Stimulated activated CD4-positive, alpha-beta T cell treated with anti-CD3 and anti-CD28 coated beads, TNF-alpha, amount 100 ng/mL, for 48 hours (primary cell): ENCODE results near the gene GRPR.
"Not testable (repeated sequence)": the region's sequence is repeated elsewhere in the genome, so short reads cannot be mapped to it uniquely, and the experiment has no call there.

Experiments used
- DNase-seq, 3 donors: peaks; one replicate each; pipeline ENCODE4 v3.0.0-alpha.2; 2020; ENCODE audit warnings: low read depth in 3 of 3

Gene GRPR

DNA sequence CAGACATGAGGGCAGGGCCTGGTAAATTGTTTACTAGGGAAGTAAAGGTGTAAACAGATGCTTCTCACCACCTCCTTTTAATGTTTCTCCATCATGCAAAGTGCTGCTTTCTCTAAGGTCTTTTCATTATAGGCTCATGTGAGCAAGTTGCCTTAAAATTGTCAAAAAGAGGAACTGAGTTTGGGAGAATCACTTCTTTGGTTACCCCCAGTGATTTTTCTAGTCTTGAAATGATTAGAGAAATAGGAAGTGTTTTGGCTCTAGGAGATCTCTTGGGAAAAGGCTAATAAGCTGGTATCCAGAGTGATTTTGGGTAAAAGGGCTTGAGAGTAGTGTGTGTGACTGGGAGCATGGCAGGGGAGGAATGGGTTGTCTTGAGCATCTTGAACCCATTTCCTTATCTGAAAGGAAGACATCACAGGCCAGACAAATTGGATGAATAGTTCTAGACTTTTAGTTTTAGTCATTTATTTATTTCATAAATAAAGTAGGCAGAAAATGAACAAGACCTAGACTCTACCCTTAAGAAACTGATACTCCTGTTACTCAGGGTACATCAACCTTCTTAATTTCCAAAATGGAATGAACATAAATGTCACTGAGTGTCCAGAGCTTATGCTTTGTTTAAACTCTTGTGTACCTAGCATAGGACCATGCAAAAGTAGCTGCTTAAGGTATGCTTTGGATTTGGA, 14.2 kb downstream of the GRPR start:
- no peak for DNase-seq

GRCh38 chrX:16138108-16138427, 14.7 kb downstream of the GRPR start:
- DNase-seq = no peak

- DNase-seq = no peak
Measured at GRCh38 chrX:16140448-16140847, 17.1 kb downstream of the GRPR start.

DNA sequence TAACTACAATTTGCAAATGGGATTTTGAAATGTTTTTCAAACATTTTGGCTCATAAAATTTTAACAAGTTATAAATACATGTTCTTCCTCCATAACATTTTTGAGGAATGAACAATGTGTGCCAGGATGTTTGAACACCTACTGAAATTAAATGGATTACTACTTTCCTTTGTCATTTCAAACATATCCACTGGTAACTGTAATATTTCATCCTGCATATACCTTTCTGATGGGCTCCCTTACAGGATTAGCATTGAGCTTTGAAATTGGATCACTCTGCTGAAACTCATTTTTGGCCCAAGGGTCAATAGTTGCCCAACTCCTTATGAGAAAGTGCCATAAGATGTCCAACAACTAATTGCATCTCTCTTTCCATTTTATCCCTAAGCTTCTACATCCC, 17.6 kb downstream of the GRPR start:
- no peak for DNase-seq

- no peak for DNase-seq
Measured at GRCh38 chrX:16141422-16142245, 18.3 kb downstream of the GRPR start.

- no peak for DNase-seq
Measured at GRCh38 chrX:16142246-16142558, 18.8 kb downstream of the GRPR start.

DNA sequence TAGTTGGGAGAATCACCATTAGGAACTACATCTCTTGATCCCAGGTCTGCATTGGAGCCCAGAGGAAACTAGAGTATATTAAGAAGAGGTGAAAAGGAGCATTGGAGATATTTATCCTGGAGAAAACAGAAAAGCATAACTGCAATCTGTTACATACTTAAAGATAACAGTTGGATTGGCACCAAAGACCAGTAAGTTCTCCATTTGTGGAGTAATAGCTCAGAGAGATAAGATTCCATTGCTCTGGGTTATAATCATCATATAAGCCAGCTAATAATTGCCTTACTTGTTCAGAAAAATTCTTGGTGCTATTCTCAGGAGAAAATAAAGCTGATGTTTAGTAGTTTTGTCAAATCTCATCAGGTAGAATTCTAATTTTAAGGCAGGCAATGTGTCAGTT, 20.6 kb downstream of the GRPR start:
- no peak for DNase-seq

- no peak for DNase-seq
Measured at GRCh38 chrX:16144420-16144819, 21.1 kb downstream of the GRPR start.

DNA sequence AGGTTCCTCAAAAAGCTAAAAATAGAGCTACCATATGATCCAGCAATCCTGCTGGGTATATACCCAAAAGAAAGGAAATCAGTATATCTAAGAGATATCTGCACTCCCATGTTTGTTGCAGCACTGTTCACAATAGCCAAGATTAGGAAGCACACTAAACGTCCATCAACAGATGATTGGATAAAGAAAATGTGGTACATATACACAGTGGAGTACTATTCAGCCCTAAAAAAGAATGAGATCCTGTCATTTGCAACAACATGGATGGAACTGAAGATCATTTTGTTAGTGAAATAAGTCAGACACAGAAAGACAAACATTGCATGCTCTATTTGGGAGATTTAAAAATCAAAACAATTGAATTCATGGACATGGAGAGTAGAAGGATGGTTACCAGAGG, 21.7 kb downstream of the GRPR start:
- not testable (repeated sequence) for DNase-seq

- no peak for DNase-seq
Measured at GRCh38 chrX:16145656-16146055, 22.3 kb downstream of the GRPR start.

GRCh38 chrX:16148896-16149295, 25.5 kb downstream of the GRPR start:
- DNase-seq = no peak

- no peak for DNase-seq
Measured at GRCh38 chrX:16155581-16156096, 32.3 kb downstream of the GRPR start.

DNA sequence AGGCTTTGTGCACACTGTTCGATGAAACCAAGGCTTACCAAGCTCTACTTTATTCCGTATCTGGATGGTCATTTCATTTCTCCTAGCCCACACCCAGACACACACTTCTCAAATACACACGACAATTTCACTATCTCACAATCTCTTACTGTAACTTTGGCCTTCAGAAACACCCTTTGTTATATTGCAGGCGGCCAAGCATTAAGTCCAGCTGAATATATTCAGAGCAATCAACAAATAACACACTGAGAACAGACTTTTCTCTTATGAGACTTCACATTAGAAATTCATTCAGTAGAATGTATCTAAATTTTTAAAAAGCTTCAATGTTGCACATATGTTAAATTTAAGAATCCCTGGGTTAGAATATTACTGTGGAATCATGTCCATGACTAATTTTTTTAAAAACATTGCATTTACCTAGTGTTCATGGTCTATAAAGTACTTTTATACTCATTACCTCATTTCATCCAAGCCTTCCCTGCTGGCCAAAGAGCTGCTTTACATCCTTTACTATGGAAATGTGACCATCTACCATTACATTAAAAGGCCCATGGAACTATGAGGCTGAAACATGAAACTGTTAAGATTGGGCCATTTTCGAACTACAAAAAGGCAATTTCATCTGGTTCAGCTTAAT, 33.4 kb downstream of the GRPR start:
- DNase-seq = no peak

GRCh38 chrX:16160729-16161128, 37.4 kb downstream of the GRPR start:
- no peak for DNase-seq

DNA sequence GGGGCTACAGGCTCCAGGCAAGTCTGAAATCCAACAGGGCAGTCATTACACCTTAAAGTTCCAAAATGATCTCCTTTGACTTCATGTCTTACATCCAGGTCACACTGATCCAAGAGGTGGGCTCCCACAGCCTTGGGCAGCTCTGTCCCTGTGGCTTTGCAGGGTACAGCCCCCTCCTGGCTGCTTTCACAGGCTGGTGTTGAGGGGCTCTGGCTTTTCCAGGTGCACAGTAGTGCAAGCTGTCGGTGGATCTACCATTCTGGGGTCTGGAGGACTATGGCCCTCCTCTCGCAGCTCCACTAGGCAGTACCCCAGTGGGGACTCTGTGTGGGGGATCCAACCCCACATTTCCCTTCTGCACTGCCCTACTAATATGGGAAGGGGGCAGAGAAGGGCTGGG, 37.8 kb downstream of the GRPR start:
- DNase-seq = not testable (repeated sequence)

DNA sequence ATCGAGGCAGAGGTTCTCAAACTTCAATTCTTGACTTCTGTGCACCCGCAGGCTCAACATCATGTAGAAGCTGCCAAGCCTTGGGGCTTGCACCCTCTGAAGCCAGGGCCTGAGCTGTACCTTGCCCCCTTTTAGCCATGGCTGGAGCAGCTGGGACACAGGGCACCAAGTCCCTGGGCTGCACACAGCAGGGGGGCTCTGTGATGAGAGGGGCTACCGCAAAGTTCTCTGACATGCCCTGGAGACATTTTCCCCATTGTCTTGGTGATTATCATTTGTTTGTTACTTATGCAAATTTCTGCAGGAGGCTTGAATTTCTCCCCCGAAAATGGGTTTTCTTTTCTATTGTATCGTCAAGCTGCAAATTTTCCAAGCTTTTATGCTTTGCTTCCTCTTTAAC, 39.0 kb downstream of the GRPR start:
- no peak for DNase-seq

DNA sequence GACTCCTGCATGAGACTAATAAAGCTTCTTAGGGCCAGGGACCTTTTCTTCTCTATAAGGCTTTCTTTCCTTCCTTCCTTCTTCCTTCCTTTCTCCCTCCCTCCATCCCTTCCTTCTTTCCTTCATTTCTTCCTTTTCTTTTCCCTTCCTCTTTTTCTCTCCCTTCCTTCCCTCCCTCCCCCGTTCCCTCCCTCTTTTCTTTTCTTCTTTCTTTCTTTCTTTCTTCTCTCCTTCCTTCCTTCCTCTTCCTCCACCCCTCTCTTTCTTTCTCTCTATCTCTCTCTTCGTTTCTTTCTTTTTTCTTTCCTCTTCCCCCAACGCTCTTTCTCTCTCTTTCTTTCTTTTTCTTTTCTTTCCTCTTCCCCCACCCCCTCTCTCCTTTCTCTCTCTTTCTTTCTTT, 41.4 kb downstream of the GRPR start:
- DNase-seq = no peak

- no peak for DNase-seq
Measured at GRCh38 chrX:16167181-16167580, 43.8 kb downstream of the GRPR start, which contains the start of gene MAGEB17. MAGEB17 (plus strand) TSS chrX:16167481; CDS start chrX:16170383, 2,902 bp downstream.

DNA sequence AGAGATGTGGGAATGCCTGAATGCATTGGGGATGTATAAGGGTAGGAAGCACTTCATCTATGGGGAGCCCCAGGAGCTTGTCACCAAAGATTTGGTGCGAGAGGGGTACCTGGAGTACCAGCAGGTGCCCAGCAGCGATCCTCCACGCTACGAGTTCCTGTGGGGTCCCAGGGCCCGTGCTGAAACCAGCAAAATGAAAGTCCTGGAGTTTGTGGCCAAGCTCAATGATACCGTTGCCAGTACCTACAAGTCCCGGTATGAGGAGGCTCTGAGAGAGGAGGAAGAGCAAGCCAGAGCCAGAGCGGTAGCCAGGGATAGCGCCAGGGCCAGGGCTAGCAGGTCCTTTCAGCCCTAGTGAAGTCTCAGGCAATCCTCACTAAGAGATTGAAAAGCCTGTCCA, 47.7 kb downstream of the GRPR start:
- no peak for DNase-seq

GRCh38 chrX:16171944-16172343, 48.6 kb downstream of the GRPR start:
- no peak for DNase-seq

- DNase-seq = no peak
Measured at GRCh38 chrX:16172391-16172790, 49.0 kb downstream of the GRPR start.

- DNase-seq = no peak
Measured at GRCh38 chrX:16175329-16176061, 52.1 kb downstream of the GRPR start.
